GM12878 (cell line): ENCODE results near the gene INCA1. TPM values are rescaled to one million over a fixed set of nuclear protein-coding genes. Genes with fewer than 3 reads are reported as not detected.
A peak's percentile ranks its signal among the peaks of the same experiment; 100 is the strongest.

ENCODE experiments used
- ATAC-seq: fragments of 200-7000 bp; cut with Tn5 transposase; 3 replicates; pipeline ENCODE4 v1.9.1; 2020; ENCODE audit warnings: mild to moderate bottlenecking, moderate library complexity
- BruUV-seq: library from RNA; stranded (reverse); fragments of 400-500 nt; replicated peaks from 2 replicates; lab custom pipeline; 2021; lab: Mats Ljungman, UMichigan
- CTCF ChIA-PET: fragments of 300-600 bp; sonication (Branson Sonifier 250); formaldehyde crosslinking; extraction: SDS; loops from one replicate; lab custom pipeline; 2021; ENCODE audit warnings: inconsistent platforms; lab: Yijun Ruan, JAX
- POLR2A ChIA-PET: fragments of 350-600 bp; formaldehyde crosslinking; extraction: SDS; loops from one replicate; lab custom pipeline; 2021; ENCODE audit warnings: inconsistent platforms; lab: Charles Lee
- RAD21 ChIA-PET: fragments of 300-600 bp; sonication (Branson Sonifier 250); formaldehyde crosslinking; loops from one replicate; lab custom pipeline; 2023; ENCODE audit warnings: antibody characterized with exemption; ENCODE audit not compliant: unreplicated experiment; lab: Charles Lee
- SMC1A ChIA-PET: fragments of 300-600 bp; sonication (Branson Sonifier 250); formaldehyde crosslinking; loops from one replicate; lab custom pipeline; 2023; ENCODE audit not compliant: unreplicated experiment, uncharacterized antibody; lab: Charles Lee
- DNase-seq: peaks from one replicate; pipeline ENCODE4 v3.0.0-alpha.2; 2011; ENCODE audit warnings: low read depth, low spot score
- FAIRE-seq: peaks from 3 replicates; lab custom pipeline; 2011; peaks lifted over from hg19 to GRCh38; lab: Jason Lieb, UNC
- H2AFZ ChIP-seq: 2 replicates; pipeline ENCODE4 v1.6.0; 2011; ENCODE audit warnings: low read depth, low read length, control low read depth; ENCODE audit not compliant: control insufficient read depth
- H3K27ac ChIP-seq: 2 replicates; pipeline ENCODE4 v1.5.1; 2011; ENCODE audit warnings: control low read depth; ENCODE audit not compliant: control insufficient read depth, insufficient read depth
- H3K27me3 ChIP-seq, 2 experiments: replicated peaks in 1 of 2; 2 replicates each; pipeline versions ENCODE4 v1.6.0 to v1.6.1; 2011; ENCODE audit warnings: low read length in 1 of 2; ENCODE audit not compliant: control insufficient read depth in 2 of 2, insufficient read depth in 2 of 2
- H3K36me3 ChIP-seq, 2 experiments: 2 replicates each; pipeline ENCODE4 v1.5.1; 2011; ENCODE audit warnings: low read length in 1 of 2; ENCODE audit not compliant: control insufficient read depth in 2 of 2, insufficient read depth in 2 of 2
- H3K4me1 ChIP-seq: 2 replicates; pipeline ENCODE4 v1.6.1; 2011; ENCODE audit warnings: mild to moderate bottlenecking, low read length, moderate library complexity, mixed read lengths; ENCODE audit not compliant: control insufficient read depth, insufficient read depth
- H3K4me2 ChIP-seq: 2 replicates; pipeline ENCODE4 v1.6.0; 2011; ENCODE audit warnings: control low read depth; ENCODE audit not compliant: control insufficient read depth, insufficient read depth
- H3K4me3 ChIP-seq: fragments of 200-600 bp; sonication (generic); 2 replicates; pipeline ENCODE4 v1.5.1; 2016
- H3K79me2 ChIP-seq: 2 replicates; pipeline ENCODE4 v1.6.0; 2011; ENCODE audit warnings: low read length; ENCODE audit not compliant: control insufficient read depth, insufficient read depth
- H3K9ac ChIP-seq: 2 replicates; pipeline ENCODE4 v1.8.0; 2011; ENCODE audit warnings: low read length, control low read depth, mixed read lengths; ENCODE audit not compliant: control insufficient read depth, insufficient read depth
- H3K9me3 ChIP-seq: replicated peaks from 3 replicates; pipeline ENCODE4 v1.5.1; 2011; ENCODE audit warnings: mild to moderate bottlenecking, low read length; ENCODE audit not compliant: control insufficient read depth, insufficient read depth
- H4K20me1 ChIP-seq: 2 replicates; pipeline ENCODE4 v1.6.0; 2011; ENCODE audit not compliant: control insufficient read depth, insufficient read depth
- SMC3 ChIP-seq: IDR thresholded peaks from 2 replicates; pipeline ENCODE4 v1.6.1; 2011; ENCODE audit warnings: low read length, improper control_type of control experiment, borderline replicate concordance
- WGBS: methylation state at CpG from one replicate; pipeline ENCODE4 v1.1.6; 2016; ENCODE audit warnings: low lambda C conversion rate; ENCODE audit not compliant: insufficient replicate concordance, insufficient coverage; ENCODE audit errors: missing lambda C conversion rate; 5-methylcytosine and 5-hydroxymethylcytosine counted together
- in situ Hi-C: fragments of 300-500 bp; cut with MboI; formaldehyde crosslinking; loops from 9 replicates; pipeline ENCODE4 v1.14.3; 2018; ENCODE audit warnings: mixed read lengths
- intact Hi-C: fragments of 100-400 bp; cut with micrococcal nuclease; formaldehyde crosslinking; loops from one replicate; pipeline ENCODE4 v1.14.2; 2022; ENCODE audit not compliant: unreplicated experiment
- microRNA-seq: library from miRNA; unstranded; fragments of <30 nt; microRNA quantifications from one replicate; pipeline ENCODE4, GENCODE V29; 2018
- polyA plus RNA-seq, 11 experiments: library from polyadenylated mRNA; depleted of rRNA in 4 of 11; unstranded in 6 of 11; stranded (reverse) in 5 of 11; fragments of >200 nt; fragmentation: Nextera tagmentation in 4 of 11; fragmentation: Illumina TruSeq in 1 of 11; extraction: Ambion mirVana in 4 of 11; extraction: Trizol in 1 of 11; gene quantifications; 1 replicate in 1 of 11; 2 replicates in 10 of 11; pipeline versions ENCODE4 v1.2.1 to v1.2.3, GENCODE V29; 2011 to 2016; ENCODE audit warnings: inconsistent platforms in 2 of 11, missing spikeins in 2 of 11, low read depth in 1 of 11
- small RNA-seq: library from RNA; depleted of rRNA; stranded (forward); fragments of <200 nt; gene quantifications from one replicate; pipeline ENCODE3, GENCODE V24; 2014
- total RNA-seq, 4 experiments: library from RNA; depleted of rRNA in 3 of 4; stranded (reverse); fragments of >200 nt in 3 of 4; fragmentation: Illumina TruSeq in 1 of 4; extraction: Trizol in 1 of 4; gene quantifications; 2 replicates each; pipeline versions ENCODE4 v1.2.1 to v1.2.3, GENCODE V29; 2013 to 2021
- TF ChIP-seq, protein P1 (sequence below): fragments of 450-650 bp; IDR thresholded peaks from 2 replicates; pipeline ENCODE4 v1.6.1; 2016; ENCODE audit warnings: mild to moderate bottlenecking

INCA1 gene
- total and polyA plus RNA-seq, 10 of the 15 experiments (the other 5 are each of a cell fraction or from before 2014, with no cell fraction given), result 0.19 to 1.8 (median 0.45) TPM

DNA sequence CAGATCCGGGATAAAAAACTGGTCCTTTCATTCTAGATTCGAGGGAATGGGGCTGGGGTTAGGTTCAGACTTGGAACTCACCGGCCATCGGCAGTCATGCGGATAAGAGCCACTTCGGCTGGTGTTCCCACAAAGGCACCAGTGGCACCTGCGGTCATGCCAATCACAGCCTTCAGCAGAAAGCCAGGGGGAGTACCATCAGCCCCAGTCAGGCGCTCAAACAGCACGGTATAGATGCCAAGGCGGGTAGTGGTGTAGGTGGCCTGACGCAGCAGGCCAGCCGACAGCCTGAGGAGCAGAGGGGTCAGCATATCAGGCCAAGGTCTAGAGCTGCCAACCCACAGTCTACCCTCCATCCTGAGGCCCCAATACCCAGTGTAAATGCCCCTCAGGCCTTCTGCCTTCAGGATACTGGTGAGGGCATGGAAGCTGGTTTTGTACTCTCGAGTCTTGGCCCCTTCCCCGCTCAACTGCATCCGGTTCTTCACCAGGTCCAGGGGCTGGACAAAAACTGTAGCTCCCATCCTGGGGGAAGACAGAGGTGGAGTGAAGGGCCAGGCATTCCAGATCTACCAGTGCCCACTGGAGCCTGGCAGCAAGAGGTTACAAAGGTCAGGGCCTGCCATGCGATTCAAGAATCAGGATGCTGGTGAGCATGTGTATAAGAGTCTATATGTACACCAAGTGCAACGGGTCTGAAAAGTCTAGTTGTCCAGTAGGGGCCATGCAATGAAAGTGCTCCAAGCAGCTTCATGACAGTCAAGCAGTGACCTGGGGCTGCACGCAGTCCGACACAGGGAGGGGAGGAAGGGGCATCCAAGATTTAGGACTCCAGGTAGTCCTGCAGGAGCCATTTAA is 58.4 kb downstream of the INCA1 start:
- no peaks in the 10 kb centered on the region for H3K27me3 ChIP-seq
- H3K36me3 ChIP-seq, result peaks cover 12 to 25% of the 10 kb centered on the region in 2 experiments
- TSS peak; percentile 26 for BruUV-seq
- TF ChIP-seq, protein P1, sequence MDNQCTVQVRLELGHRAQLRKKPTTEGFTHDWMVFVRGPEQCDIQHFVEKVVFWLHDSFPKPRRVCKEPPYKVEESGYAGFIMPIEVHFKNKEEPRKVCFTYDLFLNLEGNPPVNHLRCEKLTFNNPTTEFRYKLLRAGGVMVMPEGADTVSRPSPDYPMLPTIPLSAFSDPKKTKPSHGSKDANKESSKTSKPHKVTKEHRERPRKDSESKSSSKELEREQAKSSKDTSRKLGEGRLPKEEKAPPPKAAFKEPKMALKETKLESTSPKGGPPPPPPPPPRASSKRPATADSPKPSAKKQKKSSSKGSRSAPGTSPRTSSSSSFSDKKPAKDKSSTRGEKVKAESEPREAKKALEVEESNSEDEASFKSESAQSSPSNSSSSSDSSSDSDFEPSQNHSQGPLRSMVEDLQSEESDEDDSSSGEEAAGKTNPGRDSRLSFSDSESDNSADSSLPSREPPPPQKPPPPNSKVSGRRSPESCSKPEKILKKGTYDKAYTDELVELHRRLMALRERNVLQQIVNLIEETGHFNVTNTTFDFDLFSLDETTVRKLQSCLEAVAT, result peak; percentile 66
- no peak for TF ChIP-seq SMC3
- H3K79me2 ChIP-seq, result peaks cover 57% of the 10 kb centered on the region
- H3K4me2 ChIP-seq, result peak overlapping the region; percentile 98
- ChIA-PET POLR2A (interaction anchor here (0.6 to 17.5 kb wide), 13 partner anchors 10 to 1504 kb away, joined by 3 to 272 read pairs (median 4); partner anchors contain the start of genes CAMTA2, CHRNE, DERL2 and ENO3), RAD21 (interaction anchor here (1.2 to 2.8 kb wide), 5 partner anchors 9 to 229 kb away, joined by 4 to 31 read pairs (median 12); partner anchors contain the start of genes ARRB2, PFN1 and SPAG7), CTCF (interaction anchor here (1.1 to 3.5 kb wide), 10 partner anchors 13 to 206 kb away, joined by 3 to 28 read pairs (median 4); partner anchors contain the start of genes C17orf107, CHRNE, ENO3 and SPAG7), SMC1A (interaction anchor here (0.8 to 4.5 kb wide), 10 partner anchors 13 to 317 kb away, joined by 3 to 38 read pairs (median 4); partner anchors contain the start of genes CAMTA2, CHRNE, ENO3 and SPAG7)
- H3K27ac ChIP-seq, result peak overlapping the region; percentile 97
- intact Hi-C loops, result no loop called here
- DNase-seq (no peak), ATAC-seq (peak; percentile 2; the same call in 1 of the 3 replicates), FAIRE-seq (no peak)
- H4K20me1 ChIP-seq, result no peaks in the 10 kb centered on the region
- H3K9ac ChIP-seq, result peak overlapping the region; percentile 98
- peak overlapping the region; percentile 92 for H3K4me3 ChIP-seq
- WGBS, result 25% methylated on average over 19 of the region's 19 CpGs
- H2AFZ ChIP-seq, result peak overlapping the region; percentile 77
- H3K4me1 ChIP-seq, result peaks cover 38% of the 10 kb centered on the region
- no peaks in the 10 kb centered on the region for H3K9me3 ChIP-seq
- in situ Hi-C loops, result no loop called here

Small RNA genes within 50 kb of the gene (microRNA-seq; reads per million reads assigned to microRNA genes)
- gene MIR6864 (0.56 reads per million), gene MIR6865 (not detected)

Small RNA genes within 50 kb of the gene (small RNA-seq; reads per million reads assigned to genes)
- gene MIR6864 (not detected), gene MIR6865 (0.16 reads per million)

Other genes starting within 250 kb of the INCA1 start
Only the 7 nearest of the 22 such genes appear.
- gene RNF167, start 57.3 kb downstream of the INCA1 start, total RNA-seq (2014; rRNA removed), result 47.6 and 52.9 TPM in 2 replicates
- gene RNF167, start 57.3 kb downstream of the INCA1 start, total RNA-seq (2014; rRNA removed; fragmentation: Illumina TruSeq; extraction: Trizol), result 57.4 and 63.9 TPM in 2 replicates
- gene RNF167, start 57.3 kb downstream of the INCA1 start, total RNA-seq (2021), result 86.5 and 91.3 TPM in 2 replicates
- 58.4 and 90.7 TPM in 2 replicates for gene RNF167, start 57.3 kb downstream of the INCA1 start, polyA plus RNA-seq (2011; rRNA removed)
- gene RNF167, start 57.3 kb downstream of the INCA1 start, polyA plus RNA-seq (2014; fragmentation: Illumina TruSeq; extraction: Trizol), result 132 and 147 TPM in 2 replicates
- 10 to 100 TPM; 33.6 to 35.3 TPM for gene RNF167, start 57.3 kb downstream of the INCA1 start, polyA plus RNA-seq (2014; fragmentation: Nextera tagmentation; extraction: Ambion mirVana)
- gene RNF167, start 57.3 kb downstream of the INCA1 start, polyA plus RNA-seq (2014; rRNA removed), result 87.1 and 87.9 TPM in 2 replicates
- 10 to 100 TPM; 49.7 to 57.7 TPM for gene RNF167, start 57.3 kb downstream of the INCA1 start, polyA plus RNA-seq (2016; fragmentation: Nextera tagmentation; extraction: Ambion mirVana)
- gene PFN1, start 49.0 kb downstream of the INCA1 start, total RNA-seq (2014; rRNA removed), result 1,668 and 2,039 TPM in 2 replicates
- gene PFN1, start 49.0 kb downstream of the INCA1 start, total RNA-seq (2014; rRNA removed; fragmentation: Illumina TruSeq; extraction: Trizol), result 812 and 920 TPM in 2 replicates
- 1,903 and 1,912 TPM in 2 replicates for gene PFN1, start 49.0 kb downstream of the INCA1 start, total RNA-seq (2021)
- 705 and 1,560 TPM in 2 replicates for gene PFN1, start 49.0 kb downstream of the INCA1 start, polyA plus RNA-seq (2011; rRNA removed)
- gene PFN1, start 49.0 kb downstream of the INCA1 start, polyA plus RNA-seq (2014; fragmentation: Illumina TruSeq; extraction: Trizol), result 1,675 and 1,933 TPM in 2 replicates
- 100 to 1,000 TPM; 154 to 558 TPM for gene PFN1, start 49.0 kb downstream of the INCA1 start, polyA plus RNA-seq (2014; fragmentation: Nextera tagmentation; extraction: Ambion mirVana)
- gene PFN1, start 49.0 kb downstream of the INCA1 start, polyA plus RNA-seq (2014; rRNA removed), result 3,016 and 4,055 TPM in 2 replicates
- 1,000 to 10,000 TPM; 3,739 to 3,892 TPM for gene PFN1, start 49.0 kb downstream of the INCA1 start, polyA plus RNA-seq (2016; fragmentation: Nextera tagmentation; extraction: Ambion mirVana)
- gene ENO3, start 46.4 kb downstream of the INCA1 start, total RNA-seq (2014; rRNA removed), result 10.4 and 11.1 TPM in 2 replicates
- gene ENO3, start 46.4 kb downstream of the INCA1 start, total RNA-seq (2014; rRNA removed; fragmentation: Illumina TruSeq; extraction: Trizol), result 9.7 and 10.4 TPM in 2 replicates
- 24.4 and 28.4 TPM in 2 replicates for gene ENO3, start 46.4 kb downstream of the INCA1 start, total RNA-seq (2021)
- gene ENO3, start 46.4 kb downstream of the INCA1 start, polyA plus RNA-seq (2011; rRNA removed), result 19.8 and 25.6 TPM in 2 replicates
- gene ENO3, start 46.4 kb downstream of the INCA1 start, polyA plus RNA-seq (2014; fragmentation: Illumina TruSeq; extraction: Trizol), result 9.0 and 15.2 TPM in 2 replicates
- 10 to 100 TPM in 1 of 2 experiments, 1 to 10 TPM in 1; 6.8 to 14.5 TPM for gene ENO3, start 46.4 kb downstream of the INCA1 start, polyA plus RNA-seq (2014; fragmentation: Nextera tagmentation; extraction: Ambion mirVana)
- gene ENO3, start 46.4 kb downstream of the INCA1 start, polyA plus RNA-seq (2014; rRNA removed), result 26.3 and 31.5 TPM in 2 replicates
- 10 to 100 TPM; 18.8 to 19.7 TPM for gene ENO3, start 46.4 kb downstream of the INCA1 start, polyA plus RNA-seq (2016; fragmentation: Nextera tagmentation; extraction: Ambion mirVana)
- gene SPAG7, start 29.7 kb downstream of the INCA1 start, total RNA-seq (2014; rRNA removed), result 76.5 and 80.2 TPM in 2 replicates
- gene SPAG7, start 29.7 kb downstream of the INCA1 start, total RNA-seq (2014; rRNA removed; fragmentation: Illumina TruSeq; extraction: Trizol), result 94.4 and 99.2 TPM in 2 replicates
- 76.5 and 77.5 TPM in 2 replicates for gene SPAG7, start 29.7 kb downstream of the INCA1 start, total RNA-seq (2021)
- gene SPAG7, start 29.7 kb downstream of the INCA1 start, polyA plus RNA-seq (2011; rRNA removed), result 73.8 and 78.2 TPM in 2 replicates
- gene SPAG7, start 29.7 kb downstream of the INCA1 start, polyA plus RNA-seq (2014; fragmentation: Illumina TruSeq; extraction: Trizol), result 46.5 and 107 TPM in 2 replicates
- 10 to 100 TPM in 1 of 2 experiments, 1 to 10 TPM in 1; 7.9 to 31.7 TPM for gene SPAG7, start 29.7 kb downstream of the INCA1 start, polyA plus RNA-seq (2014; fragmentation: Nextera tagmentation; extraction: Ambion mirVana)
- 96.3 and 105 TPM in 2 replicates for gene SPAG7, start 29.7 kb downstream of the INCA1 start, polyA plus RNA-seq (2014; rRNA removed)
- 100 to 1,000 TPM; 133 to 146 TPM for gene SPAG7, start 29.7 kb downstream of the INCA1 start, polyA plus RNA-seq (2016; fragmentation: Nextera tagmentation; extraction: Ambion mirVana)
- 3.2 and 4.1 TPM in 2 replicates for gene CAMTA2, start 9.8 kb downstream of the INCA1 start, total RNA-seq (2014; rRNA removed)
- 4.6 and 5.7 TPM in 2 replicates for gene CAMTA2, start 9.8 kb downstream of the INCA1 start, total RNA-seq (2014; rRNA removed; fragmentation: Illumina TruSeq; extraction: Trizol)
- gene CAMTA2, start 9.8 kb downstream of the INCA1 start, total RNA-seq (2021), result 27.7 and 29.3 TPM in 2 replicates
- gene CAMTA2, start 9.8 kb downstream of the INCA1 start, polyA plus RNA-seq (2011; rRNA removed), result 6.3 and 9.9 TPM in 2 replicates
- gene CAMTA2, start 9.8 kb downstream of the INCA1 start, polyA plus RNA-seq (2014; fragmentation: Illumina TruSeq; extraction: Trizol), result 7.3 and 15.9 TPM in 2 replicates
- 1 to 10 TPM in 1 of 2 experiments, under 1 TPM in 1; 0.42 to 1.7 TPM for gene CAMTA2, start 9.8 kb downstream of the INCA1 start, polyA plus RNA-seq (2014; fragmentation: Nextera tagmentation; extraction: Ambion mirVana)
- gene CAMTA2, start 9.8 kb downstream of the INCA1 start, polyA plus RNA-seq (2014; rRNA removed), result 24.7 and 26.8 TPM in 2 replicates
- gene CAMTA2, start 9.8 kb downstream of the INCA1 start, polyA plus RNA-seq (2016; fragmentation: Nextera tagmentation; extraction: Ambion mirVana), result 10 to 100 TPM; 12.5 to 13.1 TPM
- gene KIF1C, start 428 bp upstream of the INCA1 start, total RNA-seq (2014; rRNA removed), result 24.3 and 25.8 TPM in 2 replicates
- 20.9 and 25.6 TPM in 2 replicates for gene KIF1C, start 428 bp upstream of the INCA1 start, total RNA-seq (2014; rRNA removed; fragmentation: Illumina TruSeq; extraction: Trizol)
- 61.1 and 65.9 TPM in 2 replicates for gene KIF1C, start 428 bp upstream of the INCA1 start, total RNA-seq (2021)
- gene KIF1C, start 428 bp upstream of the INCA1 start, polyA plus RNA-seq (2011; rRNA removed), result 30.2 and 33.8 TPM in 2 replicates
- gene KIF1C, start 428 bp upstream of the INCA1 start, polyA plus RNA-seq (2014; fragmentation: Illumina TruSeq; extraction: Trizol), result 10.3 and 21.2 TPM in 2 replicates
- 1 to 10 TPM; 1.4 to 1.5 TPM for gene KIF1C, start 428 bp upstream of the INCA1 start, polyA plus RNA-seq (2014; fragmentation: Nextera tagmentation; extraction: Ambion mirVana)
- gene KIF1C, start 428 bp upstream of the INCA1 start, polyA plus RNA-seq (2014; rRNA removed), result 25.2 and 26.5 TPM in 2 replicates
- 10 to 100 TPM in 1 of 2 experiments, 1 to 10 TPM in 1; 3.9 to 18.9 TPM for gene KIF1C, start 428 bp upstream of the INCA1 start, polyA plus RNA-seq (2016; fragmentation: Nextera tagmentation; extraction: Ambion mirVana)
- gene SLC52A1, start 37.9 kb upstream of the INCA1 start, total RNA-seq (2014; rRNA removed), result 0.11 TPM in 1 of 2 replicates, not detected in the other
- gene SLC52A1, start 37.9 kb upstream of the INCA1 start, total RNA-seq (2014; rRNA removed; fragmentation: Illumina TruSeq; extraction: Trizol), result not detected in 2 replicates
- not detected in 2 replicates for gene SLC52A1, start 37.9 kb upstream of the INCA1 start, total RNA-seq (2021)
- not detected in 2 replicates for gene SLC52A1, start 37.9 kb upstream of the INCA1 start, polyA plus RNA-seq (2011; rRNA removed)
- gene SLC52A1, start 37.9 kb upstream of the INCA1 start, polyA plus RNA-seq (2014; fragmentation: Illumina TruSeq; extraction: Trizol), result not detected in 2 replicates
- gene SLC52A1, start 37.9 kb upstream of the INCA1 start, polyA plus RNA-seq (2014; fragmentation: Nextera tagmentation; extraction: Ambion mirVana), result not detected
- 0.04 and 0.06 TPM in 2 replicates for gene SLC52A1, start 37.9 kb upstream of the INCA1 start, polyA plus RNA-seq (2014; rRNA removed)
- gene SLC52A1, start 37.9 kb upstream of the INCA1 start, polyA plus RNA-seq (2016; fragmentation: Nextera tagmentation; extraction: Ambion mirVana), result not detected